Measurements from ENCODE around the gene CTNND2. TPM values are rescaled to one million over a fixed set of nuclear protein-coding genes. Genes with fewer than 3 reads are reported as not detected.
"Not testable (repeated sequence)": the region's sequence is repeated elsewhere in the genome, so short reads cannot be mapped to it uniquely, and the experiment has no call there.

The CTNND2 gene
- polyA plus RNA-seq, 1 donor from 2014 or later, result not detected

- H3K27me3 Mint-ChIP-seq, result peaks cover 2% of the 10 kb centered on the region
- no peaks in the 10 kb centered on the region for H3K9me3 Mint-ChIP-seq
- H3K4me1 Mint-ChIP-seq, result no peaks in the 10 kb centered on the region
- no peaks in the 10 kb centered on the region for H3K36me3 Mint-ChIP-seq
- H3K4me3 Mint-ChIP-seq, result no peak overlapping the region
- no peak overlapping the region for H3K27ac Mint-ChIP-seq
Measured at GRCh38 chr5:11452852-11453251, 451.4 kb downstream of the CTNND2 start.

DNA sequence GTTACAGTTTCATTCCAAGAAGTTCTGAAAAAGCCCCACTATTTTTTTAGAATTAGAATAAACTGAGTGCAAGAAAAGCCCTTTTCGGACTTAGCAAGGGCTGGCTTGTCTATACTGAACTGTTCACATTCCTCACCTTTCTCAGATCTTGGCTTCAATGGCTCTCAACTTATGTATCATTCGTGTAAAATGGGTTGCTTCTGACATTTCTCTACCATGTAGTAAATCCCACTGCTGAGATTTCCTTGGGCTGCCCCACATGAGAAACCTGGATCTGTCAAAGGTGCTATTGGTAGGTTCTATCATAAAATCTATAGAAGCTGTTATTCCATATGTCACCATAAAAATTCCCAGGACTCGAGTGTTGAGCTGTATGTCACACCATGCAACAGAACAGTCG is 454.3 kb downstream of the CTNND2 start:
- no peak overlapping the region for H3K4me3 Mint-ChIP-seq
- no peaks in the 10 kb centered on the region for H3K4me1 Mint-ChIP-seq
- H3K27me3 Mint-ChIP-seq, result peaks cover 2% of the 10 kb centered on the region

DNA sequence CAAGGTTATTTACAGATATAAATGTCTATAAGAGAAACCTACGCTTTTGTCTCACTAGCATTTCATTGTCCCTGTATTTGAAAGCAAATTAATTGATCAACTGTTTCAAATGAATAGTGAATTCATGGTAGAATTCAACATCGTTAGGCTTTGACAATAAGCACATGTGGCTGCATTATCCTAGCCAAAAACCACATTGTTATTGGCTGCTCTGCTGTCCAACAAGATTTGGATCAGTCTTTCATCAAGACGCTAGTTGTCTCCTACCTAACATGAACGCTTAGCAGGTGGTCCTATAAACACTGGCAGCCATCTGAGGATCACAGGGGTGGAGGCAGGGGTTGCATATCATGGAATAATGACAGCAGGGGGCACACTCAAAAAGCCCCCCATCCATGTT is 455.0 kb downstream of the CTNND2 start:
- H3K4me1 Mint-ChIP-seq, result no peaks in the 10 kb centered on the region
- H3K4me3 Mint-ChIP-seq, result no peak overlapping the region
- H3K27ac Mint-ChIP-seq, result no peak overlapping the region
- peaks cover 2% of the 10 kb centered on the region for H3K27me3 Mint-ChIP-seq
- H3K36me3 Mint-ChIP-seq, result no peaks in the 10 kb centered on the region
- H3K9me3 Mint-ChIP-seq, result peaks cover 0 to 2% (median 0%) of the 10 kb centered on the region in 3 donors

More for the DNA sequence above, 454.3 kb downstream of the CTNND2 start:
- H3K36me3 Mint-ChIP-seq, result no peaks in the 10 kb centered on the region
- peaks cover 0 to 2% (median 0%) of the 10 kb centered on the region in 3 donors for H3K9me3 Mint-ChIP-seq
- H3K27ac Mint-ChIP-seq, result no peak overlapping the region

- Mint-ChIP-seq H3K9me3 (peaks cover 0 to 2% (median 0%) of the 10 kb centered on the region in 3 donors), H3K4me1 (no peaks in the 10 kb centered on the region), H3K36me3 (no peaks in the 10 kb centered on the region), H3K27me3 (no peaks in the 10 kb centered on the region), H3K4me3 (no peak overlapping the region), H3K27ac (no peak overlapping the region)
Measured at GRCh38 chr5:11443831-11444230, 460.4 kb downstream of the CTNND2 start.

DNA sequence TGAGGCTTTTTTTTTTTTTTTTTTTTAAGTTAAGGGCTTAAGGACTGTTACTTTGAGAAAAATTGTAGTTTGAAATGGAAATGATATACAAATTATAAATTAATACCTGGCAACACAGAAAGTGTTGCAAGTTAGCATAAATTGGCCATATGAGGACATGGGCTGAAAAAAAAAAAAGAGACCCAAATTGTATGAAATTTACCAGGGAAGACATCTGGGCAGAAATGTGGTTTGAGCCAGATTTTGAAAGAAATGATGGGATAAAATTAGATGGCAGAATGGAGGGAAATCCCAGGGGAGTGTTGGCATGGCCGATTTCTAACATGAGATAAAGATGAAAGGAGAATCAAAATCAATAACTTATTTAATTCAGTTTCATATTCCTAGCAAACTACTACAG is 472.1 kb downstream of the CTNND2 start:
- H3K27ac Mint-ChIP-seq, result no peak overlapping the region
- no peak overlapping the region for H3K4me3 Mint-ChIP-seq
- H3K27me3 Mint-ChIP-seq, result no peaks in the 10 kb centered on the region
- H3K9me3 Mint-ChIP-seq, result no peaks in the 10 kb centered on the region
- H3K36me3 Mint-ChIP-seq, result no peaks in the 10 kb centered on the region
- no peaks in the 10 kb centered on the region for H3K4me1 Mint-ChIP-seq

DNA sequence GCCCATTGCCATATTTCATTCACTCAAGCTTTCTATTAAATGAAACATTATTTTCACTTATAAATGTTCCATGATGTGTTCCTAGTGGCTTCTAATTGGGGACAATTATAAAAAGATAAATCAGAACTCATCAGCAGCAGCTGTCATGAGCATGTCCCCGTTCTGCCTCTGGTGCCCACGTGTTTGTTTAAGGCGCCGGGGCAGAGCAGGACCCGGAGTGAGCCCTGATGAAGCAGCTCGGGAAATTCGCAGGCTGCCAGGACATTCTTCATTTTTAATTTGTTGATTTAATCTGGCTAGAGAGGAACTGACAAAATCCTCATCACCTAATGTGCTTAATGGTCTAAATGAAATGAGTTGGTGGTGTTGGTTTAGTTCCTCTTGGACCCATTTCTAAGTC is 475.0 kb downstream of the CTNND2 start:
- H3K4me1 Mint-ChIP-seq, result no peaks in the 10 kb centered on the region
- H3K27ac Mint-ChIP-seq, result no peak overlapping the region
- no peak overlapping the region for H3K4me3 Mint-ChIP-seq
- H3K27me3 Mint-ChIP-seq, result no peaks in the 10 kb centered on the region
- no peaks in the 10 kb centered on the region for H3K36me3 Mint-ChIP-seq
- H3K9me3 Mint-ChIP-seq, result peaks cover 0 to 1% (median 1%) of the 10 kb centered on the region in 3 donors

GRCh38 chr5:11427569-11427968 is 476.7 kb downstream of the CTNND2 start:
- H3K27me3 Mint-ChIP-seq, result no peaks in the 10 kb centered on the region
- H3K27ac Mint-ChIP-seq, result no peak overlapping the region
- no peaks in the 10 kb centered on the region for H3K4me1 Mint-ChIP-seq
- H3K9me3 Mint-ChIP-seq, result peaks cover 0 to 3% (median 2%) of the 10 kb centered on the region in 3 donors
- H3K4me3 Mint-ChIP-seq, result no peak overlapping the region
- no peaks in the 10 kb centered on the region for H3K36me3 Mint-ChIP-seq

- Mint-ChIP-seq H3K27me3 (no peaks in the 10 kb centered on the region), H3K4me3 (no peak overlapping the region), H3K9me3 (peaks cover 0 to 3% (median 2%) of the 10 kb centered on the region in 3 donors), H3K4me1 (no peaks in the 10 kb centered on the region), H3K36me3 (no peaks in the 10 kb centered on the region), H3K27ac (no peak overlapping the region)
Measured at GRCh38 chr5:11426442-11426841, 477.8 kb downstream of the CTNND2 start.

- Mint-ChIP-seq H3K4me3 (no peak overlapping the region), H3K4me1 (peaks cover 0 to 1% (median 0%) of the 10 kb centered on the region in 3 donors), H3K36me3 (no peaks in the 10 kb centered on the region), H3K27me3 (no peaks in the 10 kb centered on the region), H3K27ac (no peak overlapping the region), H3K9me3 (peaks cover 4 to 13% (median 5%) of the 10 kb centered on the region in 3 donors)
Measured at GRCh38 chr5:11422342-11422741, 481.9 kb downstream of the CTNND2 start.

DNA sequence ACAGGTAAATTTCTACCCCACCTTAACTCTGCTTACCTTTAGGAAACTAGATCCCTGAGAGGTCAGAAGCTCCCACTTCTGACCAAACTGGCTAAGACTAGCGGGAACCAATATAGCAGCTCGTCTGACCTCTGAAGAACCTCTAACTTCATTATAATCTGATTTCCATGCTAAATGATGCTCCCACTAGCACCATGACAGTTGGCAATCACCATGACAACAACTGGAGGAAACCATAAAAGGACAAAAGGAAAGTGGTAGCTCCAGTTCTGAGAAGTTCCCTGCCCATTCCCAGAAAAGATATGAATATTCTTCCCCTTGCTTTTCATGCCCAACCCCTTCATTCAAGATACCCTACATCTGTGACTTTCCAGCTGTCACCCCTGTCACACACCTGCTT is 483.3 kb downstream of the CTNND2 start:
- Mint-ChIP-seq H3K27me3 (no peaks in the 10 kb centered on the region), H3K9me3 (peaks cover 4 to 16% (median 5%) of the 10 kb centered on the region in 3 donors), H3K4me1 (peaks cover 0 to 1% (median 0%) of the 10 kb centered on the region in 3 donors)

GRCh38 chr5:11415751-11416150 is 488.5 kb downstream of the CTNND2 start:
- no peaks in the 10 kb centered on the region for H3K27me3 Mint-ChIP-seq
- H3K4me3 Mint-ChIP-seq, result no peak overlapping the region
- H3K4me1 Mint-ChIP-seq, result peaks cover 0 to 1% (median 0%) of the 10 kb centered on the region in 3 donors
- no peaks in the 10 kb centered on the region for H3K36me3 Mint-ChIP-seq
- H3K27ac Mint-ChIP-seq, result no peak overlapping the region
- peaks cover 4 to 13% (median 10%) of the 10 kb centered on the region in 3 donors for H3K9me3 Mint-ChIP-seq

More for the DNA sequence above, 483.3 kb downstream of the CTNND2 start:
- Mint-ChIP-seq H3K4me3 (no peak overlapping the region), H3K27ac (no peak overlapping the region), H3K36me3 (no peaks in the 10 kb centered on the region)

DNA sequence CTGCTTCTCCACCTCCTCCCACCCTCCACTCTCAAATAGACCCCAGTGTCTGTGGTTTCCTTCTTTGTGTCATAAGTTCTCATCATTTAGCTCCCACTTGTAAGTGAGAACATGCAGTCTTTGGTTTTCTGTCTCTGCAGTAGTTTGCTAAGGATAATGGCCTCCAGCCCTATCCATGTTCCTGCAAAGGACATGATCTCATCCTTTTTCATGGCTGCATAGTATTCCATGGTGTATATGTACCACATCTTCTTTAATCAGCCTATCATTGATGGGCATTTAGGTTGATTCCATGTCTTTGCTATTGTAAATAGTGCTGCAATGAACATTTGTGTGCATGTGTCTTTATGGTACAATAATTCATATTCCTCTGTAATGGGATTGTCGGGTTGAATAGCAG is 489.5 kb downstream of the CTNND2 start:
- H3K27me3 Mint-ChIP-seq, H3K9me3 Mint-ChIP-seq, H3K4me3 Mint-ChIP-seq: not testable (repeated sequence)

GRCh38 chr5:11411621-11412020 is 492.6 kb downstream of the CTNND2 start:
- no peaks in the 10 kb centered on the region for H3K4me1 Mint-ChIP-seq
- no peak overlapping the region for H3K4me3 Mint-ChIP-seq
- H3K9me3 Mint-ChIP-seq, result peaks cover 0 to 7% (median 2%) of the 10 kb centered on the region in 3 donors
- no peak overlapping the region for H3K27ac Mint-ChIP-seq
- no peaks in the 10 kb centered on the region for H3K27me3 Mint-ChIP-seq
- no peaks in the 10 kb centered on the region for H3K36me3 Mint-ChIP-seq

More for the DNA sequence above, 489.5 kb downstream of the CTNND2 start:
- H3K4me1 Mint-ChIP-seq, H3K36me3 Mint-ChIP-seq, H3K27ac Mint-ChIP-seq: not testable (repeated sequence)

- peaks cover 2% of the 10 kb centered on the region for H3K27me3 Mint-ChIP-seq
- H3K36me3 Mint-ChIP-seq, result no peaks in the 10 kb centered on the region
- peaks cover 0 to 2% (median 0%) of the 10 kb centered on the region in 3 donors for H3K9me3 Mint-ChIP-seq
- H3K4me3 Mint-ChIP-seq, result no peak overlapping the region
- H3K27ac Mint-ChIP-seq, result no peak overlapping the region
- H3K4me1 Mint-ChIP-seq, result no peaks in the 10 kb centered on the region
Measured at GRCh38 chr5:11407556-11408145, 496.6 kb downstream of the CTNND2 start.

- no peaks in the 10 kb centered on the region for H3K36me3 Mint-ChIP-seq
- H3K9me3 Mint-ChIP-seq, result peaks cover 0 to 1% (median 0%) of the 10 kb centered on the region in 3 donors
Measured at GRCh38 chr5:11400316-11400715, 503.9 kb downstream of the CTNND2 start.

GRCh38 chr5:11398728-11399127 is 505.5 kb downstream of the CTNND2 start:
- Mint-ChIP-seq H3K9me3 (peaks cover 0 to 1% (median 0%) of the 10 kb centered on the region in 3 donors), H3K36me3 (no peaks in the 10 kb centered on the region), H3K4me1 (no peaks in the 10 kb centered on the region)

More at GRCh38 chr5:11400316-11400715, 503.9 kb downstream of the CTNND2 start:
- Mint-ChIP-seq H3K4me1 (no peaks in the 10 kb centered on the region), H3K27ac (no peak overlapping the region), H3K4me3 (no peak overlapping the region), H3K27me3 (peaks cover 2% of the 10 kb centered on the region)

More at GRCh38 chr5:11398728-11399127, 505.5 kb downstream of the CTNND2 start:
- no peaks in the 10 kb centered on the region for H3K27me3 Mint-ChIP-seq
- no peak overlapping the region for H3K4me3 Mint-ChIP-seq
- no peak overlapping the region for H3K27ac Mint-ChIP-seq
